Esophagus muscularis mucosa (tissue), 4 donors: ENCODE data around the gene GPX2. TPM values are rescaled to one million over a fixed set of nuclear protein-coding genes. Genes with fewer than 3 reads are reported as not detected.

Experiments
- DNase-seq: peaks from one replicate; pipeline ENCODE4 v3.0.0-alpha.2; 2017; ENCODE audit errors: extremely low spot score
- H3K27ac ChIP-seq, 4 donors: fragments of 200-600 bp; sonication (generic); replicated peaks in 1 of 4; 1 replicate in 3 of 4; 2 replicates in 1 of 4; pipeline ENCODE4 v1.5.1; 2016 to 2019; ENCODE audit warnings: mild to moderate bottlenecking in 1 of 4
- H3K27me3 ChIP-seq, 4 donors: fragments of 200-600 bp; sonication (generic); one replicate each; pipeline versions ENCODE4 v1.5.1 to v1.6.0; 2016 to 2019
- H3K36me3 ChIP-seq, 4 donors: fragments of 200-600 bp; sonication (generic); one replicate each; pipeline ENCODE4 v1.5.1; 2016 to 2019
- H3K4me1 ChIP-seq, 4 donors: fragments of 200-600 bp; sonication (generic); one replicate each; pipeline ENCODE4 v1.5.1; 2016 to 2019
- H3K4me3 ChIP-seq, 4 donors: fragments of 200-600 bp; sonication (generic); 1 replicate in 2 of 4; 2 replicates in 2 of 4; pipeline ENCODE4 v1.5.1; 2016 to 2019; ENCODE audit warnings: mild to moderate bottlenecking in 4 of 4, moderate library complexity in 1 of 4
- H3K9me3 ChIP-seq, 4 donors: fragments of 200-600 bp; sonication (generic); 1 replicate in 3 of 4; 2 replicates in 1 of 4; pipeline ENCODE4 v1.5.1; 2016 to 2019
- EP300 ChIP-seq: sonication (generic); formaldehyde crosslinking; IDR thresholded peaks from one replicate; pipeline ENCODE4 v1.6.1; 2017; ENCODE audit warnings: antibody characterized with exemption
- POLR2A ChIP-seq: fragments of 450-650 bp; IDR thresholded peaks from one replicate; pipeline ENCODE4 v1.6.1; 2017; ENCODE audit warnings: antibody characterized with exemption, moderate library complexity, mild to moderate bottlenecking, low read depth
- POLR2AphosphoS5 ChIP-seq, 2 donors: sonication (generic); formaldehyde crosslinking; IDR thresholded peaks; one replicate each; pipeline ENCODE4 v1.6.1; 2017; ENCODE audit warnings: antibody characterized with exemption in 2 of 2
- WGBS: methylation state at CpG from one replicate; pipeline ENCODE4 v1.1.5; 2018; 5-methylcytosine and 5-hydroxymethylcytosine counted together
- intact Hi-C: fragments of 100-400 bp; cut with DNase I; formaldehyde crosslinking; loops from one replicate; pipeline ENCODE4 v1.15.1; 2023
- total RNA-seq, 4 donors: library from RNA; depleted of rRNA; stranded (reverse); fragments of >200 nt; gene quantifications; one replicate each; pipeline versions ENCODE4 v1.1.0 to v1.2.1, GENCODE V29; 2016
- TF ChIP-seq, protein P1 (sequence below), 3 experiments: fragments of 200-600 bp in 2 of 3; fragments of 450-650 bp in 1 of 3; sonication (generic) in 2 of 3; IDR thresholded peaks; one replicate each; pipeline ENCODE4 v1.5.1; 2017 to 2019; ENCODE audit warnings: antibody characterized with exemption in 3 of 3, mild to moderate bottlenecking in 2 of 3, moderate library complexity in 1 of 3

GPX2 gene
- total RNA-seq, 4 donors from 2014 or later, result not detected

DNA sequence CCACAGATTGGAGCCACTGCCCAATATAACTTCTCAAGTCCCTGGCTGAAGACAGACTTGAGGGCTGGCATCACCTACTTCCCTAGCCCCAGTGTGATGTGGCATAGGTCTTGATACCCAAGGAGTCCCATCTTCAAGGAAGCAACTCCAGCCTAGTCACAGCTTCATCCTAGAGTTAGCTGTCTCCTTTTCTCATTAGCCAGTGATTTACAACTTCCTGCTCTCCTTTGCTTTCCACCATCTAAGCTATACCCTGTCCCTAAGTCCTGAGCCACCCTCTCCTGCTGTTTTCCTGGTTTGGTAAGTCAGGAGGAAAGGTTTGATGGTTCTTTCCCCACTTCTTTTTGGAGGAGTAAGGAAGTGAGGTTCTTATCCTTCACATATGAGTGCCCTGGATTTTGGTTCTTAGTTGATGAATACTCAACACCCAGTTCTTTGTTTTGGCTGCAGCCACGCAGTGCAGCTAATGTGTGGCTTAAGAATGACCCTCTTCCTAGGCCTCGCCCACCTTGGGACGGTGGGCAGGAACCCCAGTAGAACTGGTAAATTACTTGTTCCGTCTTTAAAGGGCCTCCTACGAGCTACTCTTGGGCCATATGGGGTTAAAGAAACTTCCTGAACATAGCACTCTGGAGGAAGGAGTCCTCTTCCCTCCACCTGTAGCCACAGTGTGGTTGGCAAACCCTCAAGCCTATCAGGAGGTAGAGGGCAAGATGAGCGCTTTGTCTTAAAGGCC is 3.9 kb upstream of the GPX2 start:
- no peaks in the 10 kb centered on the region for H3K27me3 ChIP-seq
- intact Hi-C loops, result no loop called here
- DNase-seq, result no peak
- H3K36me3 ChIP-seq, result peaks cover 0 to 84% (median 46%) of the 10 kb centered on the region in 4 donors
- peaks cover 0 to 3% (median 0%) of the 10 kb centered on the region in 4 donors for H3K4me1 ChIP-seq
- no peak overlapping the region for H3K4me3 ChIP-seq
- TF ChIP-seq POLR2A (no peak), EP300 (no peak), POLR2AphosphoS5 (IDR thresholded peaks at IDR 0.05) (no peak)
- TF ChIP-seq, protein P1, sequence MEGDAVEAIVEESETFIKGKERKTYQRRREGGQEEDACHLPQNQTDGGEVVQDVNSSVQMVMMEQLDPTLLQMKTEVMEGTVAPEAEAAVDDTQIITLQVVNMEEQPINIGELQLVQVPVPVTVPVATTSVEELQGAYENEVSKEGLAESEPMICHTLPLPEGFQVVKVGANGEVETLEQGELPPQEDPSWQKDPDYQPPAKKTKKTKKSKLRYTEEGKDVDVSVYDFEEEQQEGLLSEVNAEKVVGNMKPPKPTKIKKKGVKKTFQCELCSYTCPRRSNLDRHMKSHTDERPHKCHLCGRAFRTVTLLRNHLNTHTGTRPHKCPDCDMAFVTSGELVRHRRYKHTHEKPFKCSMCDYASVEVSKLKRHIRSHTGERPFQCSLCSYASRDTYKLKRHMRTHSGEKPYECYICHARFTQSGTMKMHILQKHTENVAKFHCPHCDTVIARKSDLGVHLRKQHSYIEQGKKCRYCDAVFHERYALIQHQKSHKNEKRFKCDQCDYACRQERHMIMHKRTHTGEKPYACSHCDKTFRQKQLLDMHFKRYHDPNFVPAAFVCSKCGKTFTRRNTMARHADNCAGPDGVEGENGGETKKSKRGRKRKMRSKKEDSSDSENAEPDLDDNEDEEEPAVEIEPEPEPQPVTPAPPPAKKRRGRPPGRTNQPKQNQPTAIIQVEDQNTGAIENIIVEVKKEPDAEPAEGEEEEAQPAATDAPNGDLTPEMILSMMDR (IDR thresholded peaks at IDR 0.05), result no peak
- WGBS, result 81% methylated on average over 6 of the region's 6 CpGs
- H3K9me3 ChIP-seq, result no peaks in the 10 kb centered on the region
- H3K27ac ChIP-seq, result no peak overlapping the region

DNA sequence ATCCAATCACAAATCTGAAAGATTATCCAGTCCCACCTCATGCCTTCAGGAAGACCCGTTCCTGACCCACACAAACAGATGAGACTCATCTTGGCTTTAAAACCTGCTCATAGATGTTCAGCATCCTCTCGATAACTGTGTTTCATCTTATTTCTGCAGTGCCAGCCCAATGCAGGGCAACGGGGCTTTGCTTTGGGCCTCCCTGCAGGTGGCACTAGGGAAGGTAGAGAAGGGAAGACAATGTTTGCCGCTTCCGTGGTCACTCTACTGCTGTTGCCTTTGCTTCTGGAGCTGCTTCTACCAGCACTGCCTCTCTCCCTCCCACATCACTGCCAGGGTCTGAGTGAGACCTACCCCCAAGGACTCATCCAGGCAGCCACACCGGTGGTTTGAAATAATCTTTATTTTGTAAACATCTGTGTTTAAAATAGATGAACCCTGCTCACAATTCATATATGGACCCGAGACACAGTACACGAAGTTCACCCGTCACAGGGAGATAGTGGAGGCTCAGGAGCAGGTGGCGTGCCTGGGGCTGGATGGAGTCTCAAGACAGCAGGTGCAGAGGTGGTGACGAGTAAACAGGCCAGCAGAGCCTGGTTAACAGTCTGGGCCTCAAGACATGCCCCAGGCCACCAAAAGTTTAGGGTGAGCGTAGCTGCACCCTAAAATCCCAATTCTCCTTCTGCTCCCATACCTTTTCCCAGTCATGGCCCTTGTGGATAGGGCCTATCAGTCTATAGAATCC is 3.1 kb upstream of the GPX2 start:
- WGBS, result 95% methylated on average over 12 of the region's 12 CpGs
- peak; percentile 60 for DNase-seq
- Histone ChIP-seq H3K27me3 (no peaks in the 10 kb centered on the region), H3K4me3 (no peak overlapping the region), H3K36me3 (peaks cover 0 to 79% (median 43%) of the 10 kb centered on the region in 4 donors), H3K9me3 (no peaks in the 10 kb centered on the region), H3K4me1 (no peaks in the 10 kb centered on the region), H3K27ac (no peak overlapping the region)
- intact Hi-C loops, result no loop called here
- TF ChIP-seq POLR2A, result no peak
- TF ChIP-seq EP300, result no peak
- TF ChIP-seq, protein P1 (IDR thresholded peaks at IDR 0.05), result no peak
- TF ChIP-seq POLR2AphosphoS5 (IDR thresholded peaks at IDR 0.05), result no peak

DNA sequence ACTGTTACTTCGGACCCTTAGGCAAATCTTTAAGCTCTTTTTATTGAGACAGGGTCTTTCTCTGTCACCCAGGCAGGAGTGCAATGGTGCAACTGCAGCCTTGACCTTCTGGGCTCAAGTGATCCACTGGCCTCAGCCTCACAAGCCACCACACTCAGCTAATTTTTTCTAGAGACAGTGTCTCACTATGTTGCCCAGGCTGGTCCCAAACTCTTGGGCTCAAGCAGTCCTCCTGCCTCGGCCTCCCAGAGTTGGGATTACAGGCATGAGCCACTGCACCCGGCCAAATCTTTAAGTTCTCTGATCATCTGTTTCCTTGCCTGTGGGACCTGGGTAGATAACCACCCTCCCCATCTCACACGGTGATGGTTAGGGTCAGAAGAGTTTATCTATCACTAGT is 2.3 kb upstream of the GPX2 start:
- peak; percentile 70 for DNase-seq
- no peaks in the 10 kb centered on the region for H3K9me3 ChIP-seq
- no peak overlapping the region for H3K4me3 ChIP-seq
- H3K27ac ChIP-seq, result no peak overlapping the region
- H3K27me3 ChIP-seq, result no peaks in the 10 kb centered on the region
- TF ChIP-seq, protein P1 (IDR thresholded peaks at IDR 0.05), result no peak
- TF ChIP-seq POLR2AphosphoS5 (IDR thresholded peaks at IDR 0.05) (no peak), POLR2A (no peak), EP300 (no peak)
- WGBS, result 100% methylated on average over 4 of the region's 4 CpGs
- H3K36me3 ChIP-seq, result peaks cover 0 to 78% (median 43%) of the 10 kb centered on the region in 4 donors
- no peaks in the 10 kb centered on the region for H3K4me1 ChIP-seq
- intact Hi-C loops, result no loop called here

DNA sequence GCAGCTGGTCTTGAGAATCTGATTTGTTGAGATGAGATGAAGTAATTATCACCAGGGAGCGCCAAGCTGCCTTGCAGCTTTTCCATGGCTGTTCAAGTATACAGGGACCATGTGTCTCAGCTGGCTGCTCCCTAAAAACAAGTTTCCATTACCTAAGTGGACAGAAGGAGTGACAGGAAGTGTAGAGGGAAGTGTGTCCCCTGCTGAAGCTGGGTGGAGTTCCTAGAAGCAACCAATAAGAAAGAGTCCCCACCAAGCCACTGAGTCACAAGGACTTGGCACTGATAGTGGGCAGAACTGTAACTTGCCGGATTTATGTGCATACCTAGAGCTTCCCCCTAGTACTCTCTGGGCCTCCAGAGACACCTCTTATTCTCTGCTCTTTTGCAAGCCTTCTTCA is 1.5 kb upstream of the GPX2 start:
- H3K4me3 ChIP-seq, result no peak overlapping the region
- H3K27ac ChIP-seq, result no peak overlapping the region
- intact Hi-C loops, result no loop called here
- 71% methylated on average over 2 of the region's 2 CpGs for WGBS
- no peaks in the 10 kb centered on the region for H3K4me1 ChIP-seq
- H3K36me3 ChIP-seq, result peaks cover 0 to 81% (median 47%) of the 10 kb centered on the region in 4 donors
- peak; percentile 89 for DNase-seq
- no peaks in the 10 kb centered on the region for H3K9me3 ChIP-seq
- H3K27me3 ChIP-seq, result no peaks in the 10 kb centered on the region
- TF ChIP-seq, protein P1 (IDR thresholded peaks at IDR 0.05), result no peak
- TF ChIP-seq POLR2A (no peak), EP300 (no peak), POLR2AphosphoS5 (IDR thresholded peaks at IDR 0.05) (no peak)
